Measurements from ENCODE around the gene MSI2.
"Not testable (repeated sequence)": the region's sequence is repeated elsewhere in the genome, so short reads cannot be mapped to it uniquely, and the experiment has no call there.

Gene MSI2

GRCh38 chr17:57294629-57295501 lies 38.5 kb downstream of the MSI2 start:
- DNase-seq: no peak

- DNase-seq: no peak
These were observed 39.3 kb downstream of the MSI2 start for GRCh38 chr17:57295526-57296023.

DNA sequence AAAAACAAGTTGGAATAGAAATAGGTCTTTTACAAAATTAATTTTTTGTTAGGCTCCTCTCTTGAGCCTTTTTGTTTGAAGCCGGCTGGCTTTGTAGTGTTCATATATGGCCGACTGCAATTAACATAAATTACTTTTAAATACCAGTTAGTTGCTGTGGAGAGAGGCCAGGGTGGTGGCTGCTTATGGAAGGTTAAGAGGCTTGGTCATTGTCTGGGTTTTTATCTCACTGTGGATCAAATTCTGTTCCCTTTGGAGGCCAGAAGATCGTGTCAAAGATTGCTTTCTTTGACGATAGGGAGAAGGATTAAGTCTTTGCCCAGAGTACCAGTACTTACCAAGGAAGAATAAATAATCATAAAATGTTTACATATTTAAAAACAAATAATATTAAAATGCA lies 39.9 kb downstream of the MSI2 start:
- DNase-seq: no peak

DNA sequence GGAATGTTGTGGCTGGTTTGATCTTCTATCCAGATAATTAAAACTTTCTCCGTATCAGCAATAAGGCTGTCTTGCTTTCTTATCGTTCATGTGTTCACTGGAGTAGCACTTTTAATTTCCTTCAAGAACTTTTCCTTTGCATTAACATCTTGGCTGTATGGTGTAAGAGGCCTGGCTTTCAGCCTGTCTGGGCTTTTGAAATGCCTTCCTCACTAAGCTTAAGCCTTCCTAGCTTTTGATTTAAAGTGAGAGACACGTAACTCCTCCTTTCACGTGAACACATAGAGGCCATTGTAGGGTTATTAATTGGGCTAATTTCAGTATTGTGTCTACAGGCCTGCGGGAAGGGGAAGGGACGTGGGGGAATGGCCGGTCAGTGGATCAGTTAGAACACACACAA lies 42.9 kb downstream of the MSI2 start:
- no peak for DNase-seq

DNA sequence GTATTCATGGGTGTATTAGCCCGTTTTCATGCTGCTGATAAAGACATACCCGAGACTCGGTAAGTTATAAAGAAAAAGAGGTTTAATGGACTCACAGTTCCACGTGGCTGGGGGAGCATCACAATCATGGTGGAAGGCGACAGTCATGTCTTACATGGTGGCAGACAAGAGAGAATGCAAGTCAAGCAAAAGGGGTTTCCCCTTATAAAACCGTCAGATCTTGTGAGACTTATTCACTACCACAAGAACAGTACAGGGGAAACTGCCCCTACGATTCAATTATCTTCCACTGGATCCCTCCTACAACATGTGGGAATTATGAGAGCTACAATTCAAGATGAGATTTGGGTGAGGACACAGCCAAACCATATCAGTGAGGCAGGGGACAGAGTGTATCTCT lies 44.3 kb downstream of the MSI2 start:
- not testable (repeated sequence) for DNase-seq

GRCh38 chr17:57302690-57303465 lies 46.6 kb downstream of the MSI2 start:
- DNase-seq: no peak

DNA sequence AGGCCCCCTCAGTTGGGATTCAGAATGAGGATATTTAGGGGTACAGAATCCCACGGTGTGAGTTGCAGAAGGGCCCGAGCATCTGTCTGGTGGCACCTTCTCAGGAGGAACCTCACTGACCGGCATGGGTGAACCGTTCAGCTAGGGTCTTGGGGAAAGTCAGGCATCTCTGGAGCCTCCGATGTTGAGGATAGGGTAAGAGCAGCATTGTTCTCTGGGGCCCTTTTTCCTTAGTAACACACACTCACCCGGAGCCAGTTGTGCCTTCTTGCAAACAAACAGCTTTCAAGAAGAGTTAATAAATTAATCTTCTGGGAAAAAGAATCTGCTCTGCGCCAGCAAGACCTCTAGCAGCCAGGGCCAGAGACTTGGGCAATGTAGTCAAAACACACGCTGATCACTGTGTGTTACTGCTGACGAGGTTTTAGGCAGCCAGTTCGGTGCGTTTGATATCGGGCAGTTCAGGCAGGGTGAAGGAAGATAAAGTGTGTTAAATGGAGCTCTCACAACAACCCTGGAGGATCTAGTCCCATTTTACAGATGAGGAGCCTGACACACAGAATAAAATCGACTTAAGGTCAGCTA lies 48.9 kb downstream of the MSI2 start:
- DNase-seq: no peak

GRCh38 chr17:57305908-57306504 lies 49.7 kb downstream of the MSI2 start:
- no peak for DNase-seq

GRCh38 chr17:57308543-57309186 lies 52.3 kb downstream of the MSI2 start:
- DNase-seq: no peak

GRCh38 chr17:57309479-57309878 lies 53.2 kb downstream of the MSI2 start:
- DNase-seq: no peak

- no peak for DNase-seq
These were observed 55.2 kb downstream of the MSI2 start for GRCh38 chr17:57311281-57312216.

DNA sequence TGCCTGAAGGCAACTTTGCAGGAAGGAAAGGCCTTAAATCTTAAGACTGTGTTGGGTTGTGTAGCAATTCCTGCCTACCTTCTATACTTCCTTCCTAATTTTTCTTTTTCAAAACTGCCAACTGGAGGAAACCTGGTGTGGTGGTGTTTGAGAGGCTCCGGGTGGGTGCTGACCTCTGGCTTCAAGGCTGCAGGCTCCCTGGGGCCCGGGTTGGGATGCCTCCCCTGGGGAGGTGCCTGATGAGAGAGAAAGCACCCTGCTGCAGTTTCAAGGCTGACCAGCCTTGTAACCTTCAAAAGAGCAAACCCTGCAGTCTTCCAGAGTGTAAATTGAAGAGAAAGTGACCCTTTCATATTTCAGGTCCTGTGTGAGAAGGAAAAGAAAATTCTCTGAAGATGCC lies 55.9 kb downstream of the MSI2 start:
- DNase-seq: no peak

- no peak for DNase-seq
These were observed 56.9 kb downstream of the MSI2 start for GRCh38 chr17:57313097-57313835.

DNA sequence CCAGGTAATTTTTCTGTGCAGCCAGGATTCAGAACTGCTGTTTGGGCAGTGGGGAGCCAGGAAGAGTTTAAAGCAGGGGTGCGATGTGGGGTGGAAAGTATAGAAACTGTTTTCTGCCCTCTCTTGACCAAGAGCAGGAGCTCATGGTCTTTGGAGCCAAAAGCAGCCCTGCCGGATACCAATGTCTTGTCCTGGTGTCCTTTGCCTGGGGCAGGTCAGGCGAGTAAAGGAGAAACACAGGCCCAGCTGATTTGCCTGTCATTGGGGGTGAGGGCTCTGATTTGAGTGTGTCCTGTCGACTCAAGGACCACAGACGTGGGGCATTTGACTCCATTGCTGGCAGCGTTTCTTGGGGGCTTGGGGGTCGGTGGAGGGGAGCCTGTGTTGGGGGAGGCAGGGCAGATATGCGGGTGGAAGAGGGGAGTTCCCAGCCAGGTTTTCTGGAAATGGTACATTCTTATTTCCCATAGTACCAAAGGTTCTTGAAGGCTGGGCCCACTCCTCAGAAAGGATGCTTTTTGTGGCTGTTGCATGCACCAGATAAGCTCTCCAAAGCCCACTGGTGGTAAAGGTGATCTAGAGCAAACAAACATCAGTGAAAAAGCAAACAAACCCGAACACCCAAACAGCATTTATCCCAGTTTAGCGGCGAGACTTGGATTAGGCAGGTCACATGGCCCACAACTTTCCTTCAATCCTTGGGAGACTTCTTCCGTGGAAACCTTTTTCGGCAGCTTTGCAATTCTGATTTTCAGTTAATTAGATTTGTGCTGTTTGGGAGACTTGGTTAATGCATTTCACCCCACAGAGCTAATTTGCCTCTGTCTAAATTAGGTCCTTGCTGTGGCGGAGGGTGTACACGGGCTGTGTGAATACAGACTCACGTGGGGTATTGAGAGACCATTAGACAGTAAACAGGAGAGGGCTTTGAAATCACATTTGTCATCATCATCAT lies 59.0 kb downstream of the MSI2 start:
- DNase-seq: no peak

- DNase-seq: no peak
These were observed 60.0 kb downstream of the MSI2 start for GRCh38 chr17:57316361-57316760.

DNA sequence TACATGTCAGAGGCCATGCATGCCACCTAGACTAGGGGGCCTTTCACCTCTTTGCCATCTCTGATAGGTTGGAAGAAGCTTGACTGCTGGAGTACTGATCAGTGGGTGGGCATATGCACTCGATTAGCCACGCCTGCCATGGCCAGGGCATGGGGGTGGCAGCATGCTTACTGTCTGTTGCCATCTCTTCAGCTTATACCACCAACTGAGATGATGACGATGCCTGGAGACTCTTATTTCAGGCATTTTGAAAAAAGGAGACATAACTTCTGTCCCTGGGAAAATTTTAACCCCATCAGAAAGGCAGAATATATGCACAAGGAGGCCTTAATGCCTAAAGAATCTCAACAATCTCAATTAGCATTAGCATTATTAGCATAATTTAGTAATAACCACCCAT lies 60.8 kb downstream of the MSI2 start:
- DNase-seq: no peak

GRCh38 chr17:57318913-57319312 lies 62.6 kb downstream of the MSI2 start:
- DNase-seq: no peak

DNA sequence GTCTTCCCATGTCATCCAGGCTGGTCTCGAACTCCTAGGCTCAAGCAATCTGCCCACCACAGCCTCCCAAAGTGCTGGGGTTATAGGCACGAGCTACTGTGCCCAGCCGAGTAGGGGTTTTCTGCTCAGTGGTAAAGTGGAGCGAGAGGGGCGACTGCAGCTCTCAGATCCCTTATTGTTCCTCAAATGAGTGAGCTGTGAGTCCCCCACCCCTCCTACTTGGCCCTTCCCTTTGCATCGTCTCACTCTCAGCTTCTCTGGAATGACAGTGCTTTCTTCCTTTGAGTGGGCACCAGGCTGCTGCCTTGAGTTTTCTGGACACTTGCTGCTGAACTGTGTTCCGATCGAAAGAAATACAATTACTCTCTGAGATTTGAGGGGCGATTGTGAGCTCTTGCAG lies 63.5 kb downstream of the MSI2 start:
- no peak for DNase-seq

GRCh38 chr17:57323391-57323790 lies 67.1 kb downstream of the MSI2 start:
- no peak for DNase-seq

DNA sequence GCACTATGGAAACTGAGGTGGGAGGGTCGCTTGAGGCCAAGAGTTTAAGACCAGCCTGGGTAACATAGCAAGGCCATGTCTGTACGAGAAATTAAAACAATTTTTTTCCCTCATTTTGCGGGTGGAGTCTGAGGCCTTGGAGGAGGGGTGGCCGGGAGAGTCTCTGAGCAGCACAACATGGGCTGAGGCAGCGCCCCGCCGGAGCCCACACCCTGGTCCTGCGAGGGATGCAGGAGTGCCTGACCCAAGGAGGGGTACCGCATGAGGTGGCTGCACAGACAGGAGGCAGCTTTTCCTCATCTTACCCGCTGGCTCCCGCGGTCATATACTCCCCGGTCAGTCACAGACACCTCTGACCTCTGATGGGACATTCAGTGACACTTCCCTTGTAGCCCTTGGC lies 67.7 kb downstream of the MSI2 start:
- no peak for DNase-seq

Data from GOT3 (cell line).